OCI-LY3 (cell line): Measurements from ENCODE around the gene HMCN1.

Experiments used
- CTCF ChIP-seq: fragments of 200-600, 300-600 bp; sonication (generic); IDR thresholded peaks from 2 replicates; pipeline ENCODE4 v1.5.1; 2014; ENCODE audit warnings: antibody characterized with exemption, low read length, low read depth
- EZH2phosphoT487 ChIP-seq: fragments of 200-600 bp; shearing (Covaris generic); IDR thresholded peaks from 2 replicates; pipeline ENCODE4 v1.6.1; 2018; ENCODE audit warnings: antibody characterized with exemption, mixed run types, low read depth

GRCh38 chr1:186014370-186015037 lies 280.3 kb downstream of the HMCN1 start:
- TF ChIP-seq CTCF = no peak
- no peak for TF ChIP-seq EZH2phosphoT487
